Purkinje cell (primary cell): ENCODE measurements around the gene KANK2. TPM values are rescaled to one million over a fixed set of nuclear protein-coding genes. Genes with fewer than 3 reads are reported as not detected.

Experiments used
- polyA plus RNA-seq: library from polyadenylated mRNA; unstranded; fragments of >200 nt; fragmentation: Nextera tagmentation; gene quantifications from 2 replicates; pipeline ENCODE4 v1.2.1, GENCODE V29; 2014

KANK2 gene
- 0.57 and 0.60 TPM in 2 replicates for polyA plus RNA-seq

GRCh38 chr19:11197291-11198174 is at the start of gene KANK2:
Gene KANK2, minus strand, starts transcription at chr19:11197545. Its CDS starts 3,034 bp downstream, at chr19:11194511.

GRCh38 chr19:11239377-11240000 is 42.1 kb upstream of the KANK2 start, which contains the start of gene ANGPTL8:
Gene ANGPTL8, plus strand, starts transcription at chr19:11239619. Its CDS starts 19 bp downstream, at chr19:11239638.

GRCh38 chr19:11155373-11156120 is 41.8 kb downstream of the KANK2 start, which contains the start of gene SPC24:
Gene SPC24, minus strand, starts transcription at chr19:11155782. Its CDS starts 6 bp downstream, at chr19:11155776.

Other genes with a start within 250 kb of the KANK2 start
- 43.2 and 62.3 TPM in 2 replicates for gene SMARCA4, start 236.5 kb downstream of the KANK2 start, polyA plus RNA-seq
- 0.13 and 4.0 TPM in 2 replicates for gene LDLR, start 108.1 kb downstream of the KANK2 start, polyA plus RNA-seq
- gene SPC24, start 41.8 kb downstream of the KANK2 start, polyA plus RNA-seq = 1.0 TPM in 1 of 2 replicates, not detected in the other
- not detected in 2 replicates for gene ANGPTL8, start 42.1 kb upstream of the KANK2 start, polyA plus RNA-seq
- gene DOCK6, start 65.0 kb upstream of the KANK2 start, polyA plus RNA-seq = 0.66 TPM in 1 of 2 replicates, not detected in the other
- gene TSPAN16, start 98.6 kb upstream of the KANK2 start, polyA plus RNA-seq = not detected in 2 replicates
- gene RAB3D, start 142.1 kb upstream of the KANK2 start, polyA plus RNA-seq = 0.90 and 1.9 TPM in 2 replicates
- gene TMEM205, start 148.7 kb upstream of the KANK2 start, polyA plus RNA-seq = 56.6 and 111 TPM in 2 replicates
- 0.47 and 2.0 TPM in 2 replicates for gene CCDC159, start 149.0 kb upstream of the KANK2 start, polyA plus RNA-seq
- 8.4 and 12.7 TPM in 2 replicates for gene PLPPR2, start 157.9 kb upstream of the KANK2 start, polyA plus RNA-seq
- 1.2 TPM in 1 of 2 replicates, not detected in the other for gene SWSAP1, start 177.1 kb upstream of the KANK2 start, polyA plus RNA-seq
- 4.7 and 5.7 TPM in 2 replicates for gene EPOR, start 186.8 kb upstream of the KANK2 start, polyA plus RNA-seq
- gene RGL3, start 221.8 kb upstream of the KANK2 start, polyA plus RNA-seq = 3.5 TPM in 1 of 2 replicates, not detected in the other
- gene ODAD3, start 237.6 kb upstream of the KANK2 start, polyA plus RNA-seq = 0.99 and 3.2 TPM in 2 replicates
- gene PRKCSH, start 238.1 kb upstream of the KANK2 start, polyA plus RNA-seq = 13.8 and 37.1 TPM in 2 replicates